HepG2 (cell line): ENCODE measurements around the gene CNTRL. TPM values are rescaled to one million over a fixed set of nuclear protein-coding genes. Genes with fewer than 3 reads are reported as not detected.
A peak's percentile ranks its signal among the peaks of the same experiment; 100 is the strongest.

Source experiments
- CENPX ChIP-seq: sonication (generic); formaldehyde crosslinking; IDR thresholded peaks from 2 replicates; pipeline ENCODE4 v1.9.0; 2021; ENCODE audit warnings: mild to moderate bottlenecking, missing genetic modification reagents, moderate library complexity
- EED ChIP-seq: sonication (generic); formaldehyde crosslinking; IDR thresholded peaks from 2 replicates; pipeline ENCODE4 v1.5.0; 2020; ENCODE audit warnings: mild to moderate bottlenecking, missing genetic modification reagents
- EP300 ChIP-seq, 3 experiments: sonication (generic) in 1 of 3; formaldehyde crosslinking in 1 of 3; IDR thresholded peaks; 2 replicates each; pipeline versions ENCODE4 v1.5.1 to v1.6.1; 2011 to 2020; ENCODE audit warnings: low read depth in 2 of 3, low read length in 2 of 3, borderline replicate concordance in 1 of 3, improper control_type of control experiment in 1 of 3, mild to moderate bottlenecking in 1 of 3, missing genetic modification reagents in 1 of 3, moderate library complexity in 1 of 3
- FOSL2 ChIP-seq: sonication (generic); formaldehyde crosslinking; IDR thresholded peaks from 2 replicates; pipeline ENCODE4 v1.4.0; 2020; ENCODE audit warnings: missing genetic modification reagents
- GLMP ChIP-seq: sonication (generic); formaldehyde crosslinking; IDR thresholded peaks from 2 replicates; pipeline ENCODE4 v1.9.0; 2021; ENCODE audit warnings: missing genetic modification reagents, mild to moderate bottlenecking, borderline replicate concordance
- GPN1 ChIP-seq: sonication (generic); formaldehyde crosslinking; IDR thresholded peaks from 2 replicates; pipeline ENCODE4 v1.5.1; 2020; ENCODE audit warnings: missing genetic modification reagents, borderline replicate concordance
- HNRNPH1 ChIP-seq: fragments of 200-400 bp; formaldehyde crosslinking; optimal IDR thresholded peaks from 2 replicates; pipeline ENCODE3; 2017; ENCODE audit warnings: mild to moderate bottlenecking, low read depth, low read length
- JARID2 ChIP-seq: sonication (generic); formaldehyde crosslinking; IDR thresholded peaks from 2 replicates; pipeline ENCODE4 v1.8.1; 2023; ENCODE audit warnings: missing genetic modification reagents, inconsistent platforms; ENCODE audit not compliant: insufficient replicate concordance
- KDM1A ChIP-seq: IDR thresholded peaks from 2 replicates; pipeline ENCODE4 v1.6.1; 2016; ENCODE audit warnings: missing compliant biosample characterization
- MED8 ChIP-seq: sonication (generic); formaldehyde crosslinking; IDR thresholded peaks from 2 replicates; pipeline ENCODE4 v1.8.1; 2023; ENCODE audit warnings: mild to moderate bottlenecking, missing genetic modification reagents; ENCODE audit not compliant: insufficient replicate concordance
- MTERF4 ChIP-seq: sonication (generic); formaldehyde crosslinking; IDR thresholded peaks from 2 replicates; pipeline ENCODE4 v1.8.0; 2023; ENCODE audit warnings: mild to moderate bottlenecking, missing genetic modification reagents
- NONO ChIP-seq, 2 experiments: fragments of 450-650 bp in 1 of 2; sonication (generic) in 1 of 2; formaldehyde crosslinking in 1 of 2; IDR thresholded peaks in 1 of 2; conservative IDR thresholded peaks in 1 of 2; 2 replicates each; pipeline versions ENCODE4 v1.6.1 to v1.8.0; 2017 to 2022; ENCODE audit warnings: mild to moderate bottlenecking in 1 of 2, missing genetic modification reagents in 1 of 2, moderate library complexity in 1 of 2
- PLRG1 ChIP-seq: fragments of 450-650 bp; conservative IDR thresholded peaks from 2 replicates; pipeline ENCODE4 v1.6.1; 2016
- PTBP1 ChIP-seq: fragments of 200-400 bp; formaldehyde crosslinking; IDR thresholded peaks from 2 replicates; pipeline ENCODE4 v1.6.1; 2018; ENCODE audit warnings: low read length, low read depth; ENCODE audit not compliant: poor library complexity, severe bottlenecking
- RXRB ChIP-seq: IDR thresholded peaks from 2 replicates; pipeline ENCODE4 v1.6.1; 2016; ENCODE audit warnings: borderline replicate concordance, missing genetic modification reagents, missing compliant biosample characterization
- SMC3 ChIP-seq: IDR thresholded peaks from 2 replicates; pipeline ENCODE4 v1.6.1; 2011; ENCODE audit warnings: low read length, improper control_type of control experiment
- TAF15 ChIP-seq: fragments of 200-400 bp; formaldehyde crosslinking; IDR thresholded peaks from one replicate; pipeline ENCODE4 v1.6.1; 2018; ENCODE audit warnings: mild to moderate bottlenecking, low read depth, low read length; ENCODE audit not compliant: poor library complexity, severe bottlenecking
- THAP9 ChIP-seq: sonication (generic); formaldehyde crosslinking; IDR thresholded peaks from 2 replicates; pipeline ENCODE4; 2020; ENCODE audit warnings: missing genetic modification reagents, mild to moderate bottlenecking, borderline replicate concordance
- TOE1 ChIP-seq: sonication (generic); formaldehyde crosslinking; IDR thresholded peaks from 2 replicates; pipeline ENCODE4 v1.4.0; 2020; ENCODE audit warnings: mild to moderate bottlenecking, missing genetic modification reagents
- ZNF263 ChIP-seq: sonication (generic); formaldehyde crosslinking; IDR thresholded peaks from 2 replicates; pipeline ENCODE4 v1.4.0; 2020; ENCODE audit warnings: missing genetic modification reagents
- ZNF556 ChIP-seq: sonication (generic); formaldehyde crosslinking; IDR thresholded peaks from 2 replicates; pipeline ENCODE4 v1.4.0; 2020; ENCODE audit warnings: mild to moderate bottlenecking, missing genetic modification reagents, borderline replicate concordance
- ZNF790 ChIP-seq: sonication (generic); formaldehyde crosslinking; IDR thresholded peaks from 2 replicates; pipeline ENCODE4 v1.8.0; 2022; ENCODE audit warnings: missing genetic modification reagents, mild to moderate bottlenecking, borderline replicate concordance
- polyA plus RNA-seq, 8 experiments: library from polyadenylated mRNA; depleted of rRNA in 3 of 8; stranded (reverse) in 7 of 8; unstranded in 1 of 8; fragments of >200 nt; fragmentation: Illumina TruSeq in 4 of 8; extraction: Trizol in 4 of 8; gene quantifications; 2 replicates each; pipeline versions ENCODE4 v1.2.1 to v1.2.3, GENCODE V29; 2011 to 2016; ENCODE audit warnings: low read depth in 4 of 8, missing spikeins in 1 of 8, mixed read lengths in 1 of 8; ENCODE audit not compliant: insufficient read depth in 1 of 8
- total RNA-seq, 5 experiments: library from RNA; depleted of rRNA; stranded (reverse); fragments of >200 nt; fragmentation: Illumina TruSeq; extraction: Trizol; gene quantifications; 2 replicates each; pipeline ENCODE4 v1.2.3, GENCODE V29; 2016; ENCODE audit warnings: low read depth in 1 of 5
- TF ChIP-seq, protein P1 (sequence below): sonication (generic); formaldehyde crosslinking; IDR thresholded peaks from 2 replicates; pipeline ENCODE4 v1.8.0; 2022; ENCODE audit warnings: missing genetic modification reagents, mild to moderate bottlenecking, inconsistent platforms, borderline replicate concordance

Gene CNTRL
- total and polyA plus RNA-seq, 2 of the 13 experiments (the other 11 are each of a cell fraction or from before 2014, with no cell fraction given) = 7.5 to 11.8 TPM

DNA sequence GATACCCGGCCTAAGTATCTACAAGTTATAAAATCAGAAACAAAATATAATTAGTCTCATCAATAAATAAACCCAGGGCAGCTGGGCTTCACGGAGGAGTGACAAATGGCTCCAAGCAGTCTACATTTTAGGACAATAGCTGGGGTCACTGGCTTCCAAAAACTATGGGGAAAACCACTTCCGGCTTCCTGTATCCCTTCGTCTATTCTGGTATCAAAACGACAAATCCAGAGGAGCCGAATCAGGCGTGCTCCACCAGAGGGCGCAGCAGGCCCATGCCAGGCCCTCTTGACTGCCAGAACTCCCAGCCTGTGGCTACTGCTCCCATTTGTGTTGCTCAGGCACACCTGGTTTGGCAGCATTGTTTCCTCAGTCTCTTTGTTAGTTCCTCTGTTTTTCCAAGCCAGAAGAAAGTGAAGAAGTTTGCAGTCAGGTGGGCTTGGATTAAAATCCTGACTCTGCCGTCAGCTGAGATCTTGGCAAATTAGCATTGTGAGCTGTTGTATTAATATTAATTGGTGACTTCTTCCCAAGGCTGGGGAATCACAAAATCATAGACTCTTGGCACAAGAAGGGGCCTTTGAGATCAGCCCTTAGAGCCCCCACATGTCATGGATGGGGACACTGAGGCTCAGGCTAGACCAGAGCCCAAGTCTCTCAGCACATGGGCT lies 138.5 kb downstream of the CNTRL start (continued):
- TF ChIP-seq KDM1A (CRISPR knock-in tag) = no peak
- no peak for TF ChIP-seq GLMP (CRISPR knock-in tag)
- no peak for TF ChIP-seq PLRG1
- TF ChIP-seq TOE1 (CRISPR knock-in tag) = no peak
- no peak for TF ChIP-seq TAF15
- TF ChIP-seq EP300 (IDR thresholded peaks at IDR 0.05; ENCODE audit: low read depth in 2 of 2, low read length in 2 of 2) = no peak
- no peak for TF ChIP-seq EP300 (CRISPR knock-in tag; IDR thresholded peaks at IDR 0.05; ENCODE audit: borderline replicate concordance)
- TF ChIP-seq SMC3 = peak; percentile 83
- no peak for TF ChIP-seq MTERF4 (CRISPR knock-in tag)
- no peak; the same call in 1 of the 2 replicates for TF ChIP-seq THAP9 (CRISPR knock-in tag)
- TF ChIP-seq NONO (IDR thresholded peaks at IDR 0.05) = no peak
- no peak for TF ChIP-seq NONO (CRISPR knock-in tag; conservative IDR thresholded peaks at IDR 0.05)
- TF ChIP-seq, protein P1, sequence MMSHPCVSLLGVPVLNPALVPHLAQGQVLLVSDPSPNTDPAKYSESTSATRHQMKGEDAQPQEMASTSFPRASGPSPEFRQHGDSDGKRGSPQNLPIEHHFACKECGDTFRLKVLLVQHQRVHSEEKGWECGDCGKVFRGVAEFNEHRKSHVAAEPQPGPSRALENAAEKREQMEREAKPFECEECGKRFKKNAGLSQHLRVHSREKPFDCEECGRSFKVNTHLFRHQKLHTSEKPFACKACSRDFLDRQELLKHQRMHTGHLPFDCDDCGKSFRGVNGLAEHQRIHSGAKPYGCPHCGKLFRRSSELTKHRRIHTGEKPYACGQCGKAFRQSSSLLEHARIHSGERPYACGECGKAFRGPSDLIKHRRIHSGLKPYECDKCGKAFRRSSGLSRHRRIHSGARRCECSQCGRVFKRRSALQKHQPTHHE (CRISPR knock-in tag) = no peak
- TF ChIP-seq CENPX = no peak
- TF ChIP-seq HNRNPH1 = no peak
- TF ChIP-seq RXRB (CRISPR knock-in tag) = peak; percentile 46
- TF ChIP-seq JARID2 (CRISPR knock-in tag) = no peak
- TF ChIP-seq ZNF263 (CRISPR knock-in tag) = no peak
- no peak for TF ChIP-seq MED8 (CRISPR knock-in tag)
- TF ChIP-seq PTBP1 = no peak
- TF ChIP-seq ZNF790 (CRISPR knock-in tag) = no peak
- no peak for TF ChIP-seq ZNF556
- no peak for TF ChIP-seq GPN1 (CRISPR knock-in tag)
- peak; percentile 44; the same call in 1 of the 2 replicates for TF ChIP-seq FOSL2
- no peak for TF ChIP-seq EED (CRISPR knock-in tag)
